HG02610 (cell line): ENCODE data around the gene RPL36.

Experiments used
- ATAC-seq: cut with Tn5 transposase; IDR thresholded peaks from one replicate; pipeline ENCODE4 v1.9.1; 2021; ENCODE audit warnings: mild to moderate bottlenecking, moderate library complexity; ENCODE audit not compliant: unreplicated experiment

RPL36 gene

DNA sequence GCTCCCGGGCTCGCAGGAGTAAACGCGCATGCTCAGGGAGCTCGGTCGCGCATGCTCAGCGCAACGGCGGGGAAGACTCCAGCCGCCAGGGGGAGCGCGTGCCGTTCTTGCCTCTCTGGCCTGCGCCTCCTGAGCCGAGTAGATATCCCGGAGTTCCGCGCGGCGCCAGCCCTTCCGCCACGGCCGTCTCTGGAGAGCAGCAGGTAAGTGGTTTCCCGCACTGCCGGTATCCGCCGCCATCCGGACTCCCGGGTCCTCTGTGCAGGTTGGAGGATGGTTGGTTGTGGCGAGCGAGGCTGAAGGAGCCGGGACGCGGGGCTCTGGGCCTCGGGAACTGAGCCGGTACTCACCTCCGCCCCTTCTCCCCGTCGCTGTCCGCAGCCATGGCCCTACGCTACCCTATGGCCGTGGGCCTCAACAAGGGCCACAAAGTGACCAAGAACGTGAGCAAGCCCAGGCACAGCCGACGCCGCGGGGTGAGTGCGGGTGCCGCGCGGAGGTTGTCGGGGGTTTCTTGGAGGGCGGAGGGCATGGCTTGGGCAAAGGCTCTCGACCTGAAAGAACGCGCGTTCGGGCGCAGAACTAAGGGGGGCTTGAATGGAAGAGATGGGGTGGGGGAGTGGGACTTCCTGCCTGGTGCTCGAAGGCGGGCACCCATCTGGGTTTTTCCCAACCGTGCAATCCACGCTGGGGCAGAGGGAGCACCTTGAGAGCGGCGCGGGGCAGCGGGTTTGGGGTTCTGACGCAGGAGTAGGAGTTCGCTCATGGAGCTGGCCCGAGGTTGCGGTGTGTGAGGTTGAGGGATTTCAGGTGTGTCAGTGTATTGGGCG lies at the start of gene RPL36:
TSS of gene RPL36 (plus strand) at position 171 of the 830 bp plus-strand sequence. CDS start at position 384, 213 bp downstream.
- ATAC-seq: peak; percentile 40

DNA sequence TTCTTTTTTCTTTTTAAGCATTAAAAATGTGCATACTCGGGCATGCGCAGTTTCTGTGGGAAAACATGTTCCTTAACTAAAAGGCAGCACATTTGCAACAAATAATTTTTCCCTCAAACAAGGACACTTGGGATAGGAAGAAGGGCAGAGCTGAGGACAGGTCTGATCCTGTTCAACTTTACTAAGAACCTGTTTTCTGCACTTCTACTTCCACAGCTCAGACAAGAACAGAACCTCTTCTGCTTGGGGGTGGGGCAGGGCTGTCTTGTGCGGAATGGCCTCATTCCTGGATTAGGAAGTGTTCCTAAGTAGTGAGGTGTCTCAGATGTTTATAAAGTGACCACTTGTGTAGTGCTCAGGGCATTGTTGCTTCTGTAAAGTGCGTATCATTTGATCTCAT lies 48.9 kb upstream of the RPL36 start:
- no peak for ATAC-seq

GRCh38 chr19:5642204-5642603 lies 47.9 kb upstream of the RPL36 start:
- ATAC-seq: no peak

- ATAC-seq: no peak
These were observed 47.0 kb upstream of the RPL36 start for GRCh38 chr19:5643060-5643459.

GRCh38 chr19:5644037-5644436 lies 46.1 kb upstream of the RPL36 start:
- ATAC-seq: no peak

GRCh38 chr19:5645409-5645808 lies 44.7 kb upstream of the RPL36 start:
- no peak for ATAC-seq

GRCh38 chr19:5646703-5647102 lies 43.4 kb upstream of the RPL36 start:
- ATAC-seq: no peak

GRCh38 chr19:5648464-5648863 lies 41.6 kb upstream of the RPL36 start:
- no peak for ATAC-seq

DNA sequence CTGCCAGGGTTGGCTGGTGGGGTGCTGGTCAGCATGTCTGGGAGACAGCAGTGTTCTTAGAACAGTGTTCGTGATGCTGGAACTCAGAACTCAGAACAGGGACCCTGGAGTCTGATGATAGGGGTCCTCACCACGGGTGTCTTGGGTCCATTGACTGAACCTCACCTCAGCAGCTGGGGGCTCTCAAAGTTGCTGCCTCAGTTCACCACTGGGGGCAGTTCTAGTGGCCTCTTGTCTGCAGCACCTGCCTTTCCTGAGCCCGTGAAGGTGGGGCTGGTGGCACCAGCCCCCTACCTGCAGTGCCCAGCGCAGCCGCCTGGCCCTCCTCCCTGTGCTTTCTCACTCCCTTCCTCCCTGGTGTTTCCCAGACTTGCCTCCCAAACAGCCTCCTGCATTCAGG lies 38.7 kb upstream of the RPL36 start:
- ATAC-seq: no peak

- no peak for ATAC-seq
These were observed 37.8 kb upstream of the RPL36 start for GRCh38 chr19:5652261-5652660.

DNA sequence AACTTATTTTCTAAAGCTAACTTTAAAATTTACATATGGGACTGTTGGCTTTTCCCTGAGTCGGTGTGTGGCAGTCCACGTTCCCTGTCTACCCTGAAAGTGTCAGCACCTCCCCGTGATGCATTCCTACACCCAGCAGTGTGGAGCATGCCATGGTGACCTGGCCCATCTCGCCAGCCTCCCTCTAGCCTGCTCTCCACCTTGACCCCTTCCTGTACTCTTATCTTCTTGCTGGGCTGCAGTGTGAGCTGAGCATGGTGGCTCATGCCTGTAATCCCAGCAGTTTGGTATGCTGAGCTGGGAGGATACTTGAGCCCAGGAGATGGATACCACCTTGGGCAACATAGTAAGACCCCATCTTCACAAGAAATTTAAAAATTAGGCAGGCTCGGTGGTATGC lies 35.2 kb upstream of the RPL36 start:
- ATAC-seq: no peak

DNA sequence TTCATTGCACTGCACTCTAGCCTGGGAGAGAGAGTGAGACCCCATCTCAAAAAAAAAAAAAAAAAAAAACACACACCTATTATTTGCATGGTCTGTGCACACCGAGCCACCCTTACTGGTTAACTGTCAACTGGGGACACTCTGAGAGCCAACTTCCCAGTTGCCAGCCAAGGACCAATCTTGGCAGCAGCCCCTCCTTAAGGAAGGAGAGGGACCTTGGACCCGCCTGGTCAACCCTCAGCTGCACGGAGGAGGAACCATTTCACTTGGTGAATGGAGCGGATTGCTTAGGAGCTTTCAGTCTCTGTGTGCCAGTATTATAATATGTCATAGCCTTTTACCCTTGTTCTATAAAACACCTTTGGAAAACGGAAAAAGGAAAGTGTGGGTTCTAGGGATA lies 34.7 kb upstream of the RPL36 start:
- no peak for ATAC-seq

DNA sequence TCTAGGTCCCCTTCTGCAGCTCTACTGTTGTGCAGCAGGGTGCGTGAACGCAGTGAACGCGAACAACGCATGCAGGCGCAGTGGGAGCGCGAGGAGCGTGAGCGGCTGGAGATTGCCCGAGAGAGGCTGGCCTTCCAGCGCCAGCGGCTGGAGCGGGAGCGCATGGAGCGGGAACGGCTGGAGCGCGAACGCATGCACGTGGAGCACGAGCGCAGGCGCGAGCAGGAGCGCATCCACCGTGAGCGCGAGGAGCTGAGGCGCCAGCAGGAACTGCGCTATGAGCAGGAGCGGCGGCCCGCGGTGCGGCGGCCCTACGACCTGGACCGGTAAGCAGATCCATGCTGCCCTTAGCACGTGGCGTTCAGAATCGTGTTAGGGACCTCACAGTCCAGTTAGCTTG lies 28.6 kb upstream of the RPL36 start:
- no peak for ATAC-seq

DNA sequence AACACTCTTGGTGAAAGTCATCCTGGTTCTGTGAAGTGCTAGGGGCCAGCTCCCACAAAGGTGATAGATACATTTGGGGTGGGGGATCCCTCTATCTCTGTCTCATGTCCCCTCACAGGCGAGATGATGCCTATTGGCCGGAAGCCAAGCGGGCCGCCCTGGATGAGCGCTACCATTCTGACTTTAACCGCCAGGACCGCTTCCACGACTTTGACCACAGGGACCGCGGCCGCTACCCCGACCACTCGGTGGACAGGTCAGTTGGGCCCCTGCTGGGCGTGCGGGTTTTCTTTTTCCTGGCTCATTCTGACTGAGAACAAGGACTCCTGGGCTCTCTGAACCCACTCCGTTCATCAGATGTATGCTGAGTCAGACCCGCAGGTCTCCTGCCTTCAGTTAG lies 26.2 kb upstream of the RPL36 start:
- ATAC-seq: no peak

DNA sequence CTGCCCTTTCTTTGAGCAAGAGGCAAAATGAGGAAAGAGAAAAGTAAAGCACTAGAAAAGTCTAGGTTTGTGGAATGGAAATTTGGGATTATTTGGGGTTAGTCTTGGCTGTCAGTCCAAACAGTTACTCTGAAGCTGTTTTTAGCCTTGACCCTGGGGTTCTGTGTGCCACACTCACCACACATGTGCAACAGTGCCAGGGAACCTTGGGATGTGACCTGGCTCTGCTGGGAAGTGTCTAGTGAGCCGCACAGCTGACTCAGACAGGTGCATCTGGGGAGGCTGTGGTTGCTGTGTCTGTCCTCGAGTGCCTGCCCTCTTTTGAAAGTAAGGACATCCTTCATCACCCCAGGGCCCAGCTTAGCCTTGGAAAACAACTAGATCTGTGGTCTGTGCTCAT lies 25.6 kb upstream of the RPL36 start:
- ATAC-seq: no peak

- peak; percentile 57 for ATAC-seq
These were observed 24.1 kb upstream of the RPL36 start for GRCh38 chr19:5665781-5666513.

DNA sequence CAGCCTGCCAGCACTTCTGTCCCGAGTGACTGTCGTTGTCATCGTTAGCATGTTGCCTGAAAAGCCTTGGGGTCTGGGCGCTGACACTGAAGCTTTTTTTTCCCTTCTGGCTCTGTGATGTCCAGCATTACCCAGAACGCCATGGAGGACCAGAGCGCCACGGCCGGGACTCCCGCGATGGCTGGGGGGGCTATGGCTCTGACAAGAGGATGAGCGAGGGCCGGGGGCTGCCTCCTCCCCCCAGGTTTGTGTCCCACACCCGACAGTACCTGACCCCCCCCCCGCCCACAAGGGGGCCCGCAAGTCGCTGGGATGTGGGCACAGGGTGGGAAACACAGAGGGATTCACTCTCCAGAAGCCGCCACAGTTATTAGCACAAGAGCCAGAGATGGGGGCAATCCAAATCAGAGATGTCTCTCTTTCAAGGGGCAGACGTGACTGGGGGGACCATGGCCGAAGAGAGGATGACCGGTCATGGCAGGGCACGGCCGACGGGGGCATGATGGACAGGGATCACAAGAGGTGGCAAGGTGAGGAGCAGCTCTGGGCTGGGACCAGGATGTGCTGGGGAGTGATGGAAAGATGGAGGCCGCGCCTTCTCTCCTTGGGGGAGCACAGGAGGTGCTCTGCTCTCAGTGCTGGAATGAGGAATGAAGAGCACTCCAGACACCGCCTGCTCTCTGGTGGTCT lies 23.0 kb upstream of the RPL36 start:
- ATAC-seq: no peak

DNA sequence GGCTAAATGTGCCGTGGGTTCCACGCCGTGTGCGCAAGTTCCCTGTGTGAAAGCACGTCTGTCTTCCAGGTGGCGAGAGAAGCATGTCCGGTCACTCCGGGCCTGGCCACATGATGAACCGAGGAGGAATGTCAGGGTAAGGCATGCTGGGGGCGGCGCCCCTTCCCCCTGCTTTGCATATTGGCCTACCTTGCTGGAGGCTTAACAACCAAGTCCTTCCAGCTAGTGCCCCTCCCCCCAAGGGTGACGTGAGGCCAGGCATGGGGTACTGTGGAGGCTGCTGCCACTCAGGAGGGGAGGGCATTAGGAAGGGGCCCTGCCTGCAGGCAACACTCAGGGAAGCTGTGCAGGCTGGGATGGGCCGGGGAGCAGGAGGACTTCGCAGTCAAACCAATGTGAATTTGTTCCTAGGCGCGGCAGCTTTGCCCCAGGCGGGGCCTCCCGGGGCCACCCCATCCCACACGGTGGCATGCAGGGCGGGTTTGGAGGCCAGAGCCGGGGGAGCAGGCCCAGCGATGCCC lies 22.3 kb upstream of the RPL36 start:
- no peak for ATAC-seq

GRCh38 chr19:5669212-5669611 lies 20.9 kb upstream of the RPL36 start:
- ATAC-seq: no peak

GRCh38 chr19:5671600-5671999 lies 18.5 kb upstream of the RPL36 start:
- no peak for ATAC-seq

- ATAC-seq: no peak
These were observed 17.2 kb upstream of the RPL36 start for GRCh38 chr19:5672708-5673459.
